Measurements from ENCODE around the gene EMX1.

The EMX1 gene

GRCh38 chr2:72961036-72961720, 43.9 kb downstream of the EMX1 start:
- no peak overlapping the region for H3K18ac ChIP-seq (ENCODE audit: low read length)
- no peak for DNase-seq
- H2BK15ac ChIP-seq (replicated peaks; ENCODE audit: low read depth): no peak overlapping the region
- H3K4me1 ChIP-seq (ENCODE audit: control insufficient read depth, low read depth, low read length): peaks cover 32% of the 10 kb centered on the region
- no peaks in the 10 kb centered on the region for H3K36me3 ChIP-seq (ENCODE audit: control insufficient read depth, insufficient read depth, low read length)
- no peak overlapping the region for H4K8ac ChIP-seq (ENCODE audit: low read depth, low read length)
- H3K23ac ChIP-seq (ENCODE audit: low read length): no peak overlapping the region
- H3K56ac ChIP-seq (ENCODE audit: low read length): peak overlapping the region; percentile 26
- no peak overlapping the region for H3K9ac ChIP-seq (ENCODE audit: low read length)
- no peaks in the 10 kb centered on the region for H3K79me2 ChIP-seq (ENCODE audit: control insufficient read depth, insufficient read depth, low read length)
- H3K79me1 ChIP-seq (ENCODE audit: low read length): no peaks in the 10 kb centered on the region
- no peak overlapping the region for H2BK120ac ChIP-seq (ENCODE audit: low read depth, low read length)
- no peak overlapping the region for H3K4me2 ChIP-seq (ENCODE audit: low read length)
- no peaks in the 10 kb centered on the region for H3K27me3 ChIP-seq (ENCODE audit: insufficient read depth, low read length, poor library complexity)
- WGBS (ENCODE audit: extremely low coverage, insufficient coverage, low lambda C conversion rate): no CpG with 5 or more reads among the region's 27 CpGs
- no peak overlapping the region for H3K4ac ChIP-seq (ENCODE audit: low read depth, low read length)
- H2BK5ac ChIP-seq (ENCODE audit: low read length): no peak overlapping the region
- H3K4me3 ChIP-seq (ENCODE audit: low read length): no peak overlapping the region
- H3K27ac ChIP-seq (ENCODE audit: low read depth, low read length): no peak overlapping the region
- H2AK5ac ChIP-seq (ENCODE audit: low read length): no peak overlapping the region
- H4K5ac ChIP-seq (ENCODE audit: low read length): no peak overlapping the region

- Histone ChIP-seq H2BK5ac (ENCODE audit: low read length) (peak overlapping the region; percentile 11), H3K4me3 (ENCODE audit: low read length) (no peak overlapping the region), H3K27ac (ENCODE audit: low read depth, low read length) (no peak overlapping the region), H4K5ac (ENCODE audit: low read length) (no peak overlapping the region), H3K4ac (ENCODE audit: low read depth, low read length) (no peak overlapping the region), H3K79me1 (ENCODE audit: low read length) (no peaks in the 10 kb centered on the region), H3K18ac (ENCODE audit: low read length) (peak overlapping the region; percentile 34), H4K8ac (ENCODE audit: low read depth, low read length) (no peak overlapping the region), H3K79me2 (ENCODE audit: control insufficient read depth, insufficient read depth, low read length) (no peaks in the 10 kb centered on the region), H3K36me3 (ENCODE audit: control insufficient read depth, insufficient read depth, low read length) (no peaks in the 10 kb centered on the region), H3K9ac (ENCODE audit: low read length) (no peak overlapping the region), H3K4me2 (ENCODE audit: low read length) (no peak overlapping the region), H3K56ac (ENCODE audit: low read length) (peak overlapping the region; percentile 26), H3K4me1 (ENCODE audit: control insufficient read depth, low read depth, low read length) (peaks cover 32% of the 10 kb centered on the region), H3K23ac (ENCODE audit: low read length) (no peak overlapping the region), H2AK5ac (ENCODE audit: low read length) (no peak overlapping the region), H2BK120ac (ENCODE audit: low read depth, low read length) (no peak overlapping the region), H3K27me3 (ENCODE audit: insufficient read depth, low read length, poor library complexity) (no peaks in the 10 kb centered on the region), H2BK15ac (replicated peaks; ENCODE audit: low read depth) (no peak overlapping the region)
- WGBS (ENCODE audit: extremely low coverage, insufficient coverage, low lambda C conversion rate): no CpG with 5 or more reads among the region's 8 CpGs
- DNase-seq: peak; percentile 29
Measured at GRCh38 chr2:72961853-72962468, 44.6 kb downstream of the EMX1 start.

- no peaks in the 10 kb centered on the region for H3K27me3 ChIP-seq (ENCODE audit: insufficient read depth, low read length, poor library complexity)
- H4K5ac ChIP-seq (ENCODE audit: low read length): no peak overlapping the region
- H3K9ac ChIP-seq (ENCODE audit: low read length): peak overlapping the region; percentile 58
- peak overlapping the region; percentile 22 for H3K18ac ChIP-seq (ENCODE audit: low read length)
- H3K56ac ChIP-seq (ENCODE audit: low read length): peak overlapping the region; percentile 82
- H3K79me1 ChIP-seq (ENCODE audit: low read length): no peaks in the 10 kb centered on the region
- no peak overlapping the region for H2AK5ac ChIP-seq (ENCODE audit: low read length)
- WGBS (ENCODE audit: extremely low coverage, insufficient coverage, low lambda C conversion rate): no CpG with 5 or more reads among the region's 7 CpGs
- H4K8ac ChIP-seq (ENCODE audit: low read depth, low read length): no peak overlapping the region
- no peak overlapping the region for H3K4me3 ChIP-seq (ENCODE audit: low read length)
- H3K4ac ChIP-seq (ENCODE audit: low read depth, low read length): peak overlapping the region; percentile 49
- H3K23ac ChIP-seq (ENCODE audit: low read length): no peak overlapping the region
- no peak for DNase-seq
- H3K4me1 ChIP-seq (ENCODE audit: control insufficient read depth, low read depth, low read length): peaks cover 32% of the 10 kb centered on the region
- H3K27ac ChIP-seq (ENCODE audit: low read depth, low read length): peak overlapping the region; percentile 11
- no peak overlapping the region for H3K4me2 ChIP-seq (ENCODE audit: low read length)
- peak overlapping the region; percentile 39 for H2BK120ac ChIP-seq (ENCODE audit: low read depth, low read length)
- no peaks in the 10 kb centered on the region for H3K79me2 ChIP-seq (ENCODE audit: control insufficient read depth, insufficient read depth, low read length)
- H2BK15ac ChIP-seq (replicated peaks; ENCODE audit: low read depth): no peak overlapping the region
- no peaks in the 10 kb centered on the region for H3K36me3 ChIP-seq (ENCODE audit: control insufficient read depth, insufficient read depth, low read length)
- peak overlapping the region; percentile 38 for H2BK5ac ChIP-seq (ENCODE audit: low read length)
Measured at GRCh38 chr2:72962911-72963310, 45.6 kb downstream of the EMX1 start.

- Histone ChIP-seq H2BK15ac (replicated peaks; ENCODE audit: low read depth) (no peak overlapping the region), H3K18ac (ENCODE audit: low read length) (peak overlapping the region; percentile 22), H3K4me3 (ENCODE audit: low read length) (no peak overlapping the region), H3K27me3 (ENCODE audit: insufficient read depth, low read length, poor library complexity) (no peaks in the 10 kb centered on the region), H3K27ac (ENCODE audit: low read depth, low read length) (peak overlapping the region; percentile 11), H3K79me1 (ENCODE audit: low read length) (no peaks in the 10 kb centered on the region), H3K9ac (ENCODE audit: low read length) (peak overlapping the region; percentile 58), H2BK120ac (ENCODE audit: low read depth, low read length) (peak overlapping the region; percentile 1), H2BK5ac (ENCODE audit: low read length) (peak overlapping the region; percentile 77), H3K4ac (ENCODE audit: low read depth, low read length) (peak overlapping the region; percentile 49), H3K56ac (ENCODE audit: low read length) (peak overlapping the region; percentile 82), H4K5ac (ENCODE audit: low read length) (no peak overlapping the region), H3K23ac (ENCODE audit: low read length) (no peak overlapping the region), H3K36me3 (ENCODE audit: control insufficient read depth, insufficient read depth, low read length) (no peaks in the 10 kb centered on the region), H3K79me2 (ENCODE audit: control insufficient read depth, insufficient read depth, low read length) (no peaks in the 10 kb centered on the region), H3K4me1 (ENCODE audit: control insufficient read depth, low read depth, low read length) (peaks cover 32% of the 10 kb centered on the region), H3K4me2 (ENCODE audit: low read length) (no peak overlapping the region), H4K8ac (ENCODE audit: low read depth, low read length) (no peak overlapping the region), H2AK5ac (ENCODE audit: low read length) (peak overlapping the region; percentile 66)
- DNase-seq: peak; percentile 97
- WGBS (ENCODE audit: extremely low coverage, insufficient coverage, low lambda C conversion rate): no CpG with 5 or more reads among the region's 10 CpGs
Measured at GRCh38 chr2:72963423-72964145, 46.3 kb downstream of the EMX1 start.

- Histone ChIP-seq H2BK15ac (replicated peaks; ENCODE audit: low read depth) (no peak overlapping the region), H3K27me3 (ENCODE audit: insufficient read depth, low read length, poor library complexity) (no peaks in the 10 kb centered on the region), H3K79me1 (ENCODE audit: low read length) (no peaks in the 10 kb centered on the region), H3K36me3 (ENCODE audit: control insufficient read depth, insufficient read depth, low read length) (no peaks in the 10 kb centered on the region), H3K4me3 (ENCODE audit: low read length) (no peak overlapping the region), H3K56ac (ENCODE audit: low read length) (peak overlapping the region; percentile 19), H3K4ac (ENCODE audit: low read depth, low read length) (no peak overlapping the region), H2BK5ac (ENCODE audit: low read length) (peak overlapping the region; percentile 31), H3K4me1 (ENCODE audit: control insufficient read depth, low read depth, low read length) (peaks cover 32% of the 10 kb centered on the region), H2AK5ac (ENCODE audit: low read length) (peak overlapping the region; percentile 66), H2BK120ac (ENCODE audit: low read depth, low read length) (no peak overlapping the region), H4K8ac (ENCODE audit: low read depth, low read length) (no peak overlapping the region), H3K9ac (ENCODE audit: low read length) (no peak overlapping the region), H3K18ac (ENCODE audit: low read length) (no peak overlapping the region), H3K23ac (ENCODE audit: low read length) (no peak overlapping the region), H3K4me2 (ENCODE audit: low read length) (no peak overlapping the region), H4K5ac (ENCODE audit: low read length) (no peak overlapping the region), H3K79me2 (ENCODE audit: control insufficient read depth, insufficient read depth, low read length) (no peaks in the 10 kb centered on the region), H3K27ac (ENCODE audit: low read depth, low read length) (no peak overlapping the region)
- WGBS (ENCODE audit: extremely low coverage, insufficient coverage, low lambda C conversion rate): no CpG with 5 or more reads among the region's 6 CpGs
- DNase-seq: no peak
Measured at GRCh38 chr2:72964146-72964525, 46.8 kb downstream of the EMX1 start.

All from mesendoderm (in vitro differentiated cells).